ENCODE results near the gene PDIA4.
A peak's percentile ranks its signal among the peaks of the same experiment; 100 is the strongest.
"Not testable (repeated sequence)": the region's sequence is repeated elsewhere in the genome, so short reads cannot be mapped to it uniquely, and the experiment has no call there.

The PDIA4 gene

DNA sequence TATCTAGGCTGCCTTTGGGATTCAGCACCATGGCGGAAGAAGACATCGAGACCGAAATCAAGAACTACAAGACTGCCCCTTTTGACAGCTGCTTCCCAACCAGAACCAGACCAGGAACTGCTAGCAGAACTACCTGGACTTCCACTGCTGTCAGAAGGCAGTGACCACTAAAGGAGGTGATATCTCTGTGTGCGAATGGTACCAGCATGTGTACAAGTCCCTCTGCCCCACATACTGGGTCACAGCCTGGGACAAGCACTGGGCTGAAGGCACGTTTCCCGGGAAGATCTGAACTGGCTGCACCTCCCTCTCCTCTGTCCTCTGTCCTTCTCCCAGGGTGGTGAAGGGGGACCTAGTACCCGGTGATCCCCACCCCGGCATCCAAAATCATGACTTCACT lies 25.6 kb upstream of the PDIA4 start:
- DNase-seq, result no peak
- TF ChIP-seq GATA1 (IDR thresholded peaks at IDR 0.05; ENCODE audit: low read depth, low read length) (no peak), POLR2A (IDR thresholded peaks at IDR 0.05; ENCODE audit: low read length) (no peak)

- DNase-seq, result no peak
Observed at GRCh38 chr7:149053384-149053783, 25.1 kb upstream of the PDIA4 start.

DNA sequence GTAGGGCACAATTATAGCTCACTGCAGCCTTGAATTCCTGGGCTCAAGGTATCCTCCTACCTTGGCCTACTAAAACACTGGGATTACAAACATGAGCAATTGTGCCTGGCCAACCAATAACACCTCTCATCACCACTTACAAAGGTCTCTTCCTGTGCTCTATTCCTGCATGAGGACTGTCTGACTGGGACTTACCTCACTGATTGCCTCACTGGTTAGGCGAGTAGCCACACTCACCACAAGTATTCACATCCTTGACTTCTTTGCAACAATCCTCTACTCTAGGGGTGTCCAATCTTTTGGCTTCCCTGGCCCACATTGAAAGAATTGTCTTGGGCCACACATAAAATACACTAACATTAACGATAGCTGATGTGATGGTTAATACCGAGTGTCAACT lies 22.6 kb upstream of the PDIA4 start:
- DNase-seq, result no peak
- TF ChIP-seq POLR2A (IDR thresholded peaks at IDR 0.05; ENCODE audit: low read length), result no peak
- no peak for TF ChIP-seq GATA1 (IDR thresholded peaks at IDR 0.05; ENCODE audit: low read depth, low read length)

More at GRCh38 chr7:149053384-149053783, 25.1 kb upstream of the PDIA4 start:
- TF ChIP-seq GATA1 (IDR thresholded peaks at IDR 0.05; ENCODE audit: low read depth, low read length) (no peak), POLR2A (IDR thresholded peaks at IDR 0.05; ENCODE audit: low read length) (no peak)

GRCh38 chr7:149048805-149049204 lies 20.5 kb upstream of the PDIA4 start:
- no peak for TF ChIP-seq POLR2A (IDR thresholded peaks at IDR 0.05; ENCODE audit: low read length)
- TF ChIP-seq GATA1 (IDR thresholded peaks at IDR 0.05; ENCODE audit: low read depth, low read length), result no peak
- no peak for DNase-seq

- no peak for DNase-seq
- no peak for TF ChIP-seq GATA1 (IDR thresholded peaks at IDR 0.05; ENCODE audit: low read depth, low read length)
- no peak for TF ChIP-seq POLR2A (IDR thresholded peaks at IDR 0.05; ENCODE audit: low read length)
Observed at GRCh38 chr7:149046416-149046815, 18.1 kb upstream of the PDIA4 start.

GRCh38 chr7:149043936-149044335 lies 15.6 kb upstream of the PDIA4 start:
- TF ChIP-seq POLR2A (IDR thresholded peaks at IDR 0.05; ENCODE audit: low read length) (no peak), GATA1 (IDR thresholded peaks at IDR 0.05; ENCODE audit: low read depth, low read length) (no peak)
- DNase-seq, result no peak

GRCh38 chr7:149041350-149041749 lies 13.0 kb upstream of the PDIA4 start:
- no peak for DNase-seq
- TF ChIP-seq GATA1 (IDR thresholded peaks at IDR 0.05; ENCODE audit: low read depth, low read length), result no peak

DNA sequence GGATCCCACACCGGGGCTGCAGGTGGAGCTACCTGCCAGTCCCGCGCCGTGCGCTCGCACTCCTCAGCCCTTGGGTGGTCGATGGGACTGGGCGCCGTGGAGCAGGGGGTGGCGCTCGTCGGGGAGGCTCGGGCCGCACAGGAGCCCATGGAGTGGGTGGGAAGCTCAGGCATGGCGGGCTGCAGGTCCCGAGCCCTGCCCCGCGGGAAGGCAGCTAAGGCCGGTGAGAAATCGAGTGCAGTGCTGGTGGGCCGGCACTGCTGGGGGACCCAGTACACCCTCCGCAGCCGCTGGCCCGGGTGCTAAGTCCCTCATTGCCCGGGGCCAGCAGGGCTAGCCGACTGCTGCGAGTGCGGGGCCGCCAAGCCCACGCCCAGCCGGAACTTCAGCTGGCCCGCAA lies 10.3 kb upstream of the PDIA4 start:
- not testable (repeated sequence) for DNase-seq

DNA sequence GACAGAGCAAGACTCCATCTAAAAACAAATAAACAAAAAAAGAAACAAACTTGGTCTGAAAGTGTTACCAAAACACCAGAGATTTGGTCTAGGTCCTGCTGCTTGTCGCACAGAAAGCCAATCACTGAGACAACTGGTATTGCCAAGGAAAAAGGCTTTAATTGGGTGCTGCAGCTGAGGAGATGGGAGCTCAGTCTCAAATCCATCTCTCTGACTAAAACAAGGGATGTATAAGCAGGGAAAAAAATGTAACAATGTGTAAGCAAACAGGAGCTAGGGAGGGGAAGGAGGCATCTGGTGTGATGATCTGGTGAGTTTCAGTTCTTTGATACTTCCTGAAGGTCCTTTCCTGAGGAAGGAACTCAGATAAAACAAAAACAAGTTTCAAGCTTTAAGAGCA lies 8.4 kb upstream of the PDIA4 start:
- no peak for TF ChIP-seq POLR2A (IDR thresholded peaks at IDR 0.05; ENCODE audit: low read length)
- TF ChIP-seq GATA1 (IDR thresholded peaks at IDR 0.05; ENCODE audit: low read depth, low read length), result no peak
- no peak for DNase-seq

DNA sequence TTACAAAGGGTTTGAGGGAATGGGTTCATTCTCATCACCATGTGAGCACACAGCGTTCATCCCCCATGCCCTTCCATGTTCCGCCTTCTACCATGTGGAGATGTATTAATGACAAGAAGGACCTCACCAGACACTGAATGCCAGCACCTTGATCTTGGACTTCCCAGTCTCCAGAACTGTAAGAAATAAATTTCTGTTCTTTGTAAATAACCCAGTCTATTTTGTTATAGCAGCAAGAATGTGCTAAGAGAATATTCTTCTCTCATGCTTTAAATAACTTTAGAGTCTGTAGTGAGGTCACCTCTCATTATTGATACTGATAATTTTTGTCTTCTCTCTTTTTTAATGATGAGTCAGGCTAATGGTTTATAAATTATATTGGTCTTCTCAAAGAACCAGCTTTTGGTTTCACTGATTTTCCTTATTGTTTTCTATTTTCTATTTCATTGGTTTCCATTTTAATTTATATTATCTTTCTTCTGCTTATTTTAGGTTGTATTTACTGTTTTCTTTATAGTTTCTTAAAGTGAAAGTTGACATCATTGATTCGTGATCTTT lies 3.1 kb upstream of the PDIA4 start:
- DNase-seq, result no peak
- TF ChIP-seq POLR2A (IDR thresholded peaks at IDR 0.05; ENCODE audit: low read length) (no peak), GATA1 (IDR thresholded peaks at IDR 0.05; ENCODE audit: low read depth, low read length) (no peak)

DNA sequence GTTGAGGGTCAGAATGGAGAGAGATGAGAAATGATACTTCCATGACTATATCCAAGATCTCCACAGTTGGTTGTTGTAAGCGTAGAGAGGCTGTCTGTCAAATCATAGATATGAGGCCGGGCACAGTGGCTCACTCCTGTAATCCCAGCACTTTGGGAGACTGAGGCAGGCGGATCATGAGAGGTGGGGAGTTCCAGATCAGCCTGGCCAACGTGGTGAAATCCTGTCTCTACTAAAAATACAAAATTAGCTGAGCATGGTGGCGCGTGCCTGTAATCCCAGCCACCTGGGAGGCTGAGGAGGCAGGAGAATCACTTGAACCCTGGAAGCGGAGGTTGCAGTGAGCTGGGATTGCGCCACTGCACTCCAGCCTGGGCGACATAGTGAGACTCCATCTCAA lies 2.1 kb upstream of the PDIA4 start:
- DNase-seq, result not testable (repeated sequence)

GRCh38 chr7:149027611-149028345 lies 527 bp downstream of the PDIA4 start:
- DNase-seq, result peak in 1 of 2 experiments; percentile 41
- no peak for TF ChIP-seq POLR2A (IDR thresholded peaks at IDR 0.05; ENCODE audit: low read length)
- no peak for TF ChIP-seq GATA1 (IDR thresholded peaks at IDR 0.05; ENCODE audit: low read depth, low read length)

GRCh38 chr7:149027055-149027454 lies 1.2 kb downstream of the PDIA4 start:
- TF ChIP-seq GATA1 (IDR thresholded peaks at IDR 0.05; ENCODE audit: low read depth, low read length) (no peak), POLR2A (IDR thresholded peaks at IDR 0.05; ENCODE audit: low read length) (no peak)
- no peak for DNase-seq

GRCh38 chr7:149023662-149024061 lies 4.6 kb downstream of the PDIA4 start:
- TF ChIP-seq POLR2A (IDR thresholded peaks at IDR 0.05; ENCODE audit: low read length), result no peak
- TF ChIP-seq GATA1 (IDR thresholded peaks at IDR 0.05; ENCODE audit: low read depth, low read length), result no peak
- no peak for DNase-seq

GRCh38 chr7:149022756-149023360 lies 5.4 kb downstream of the PDIA4 start:
- TF ChIP-seq GATA1 (IDR thresholded peaks at IDR 0.05; ENCODE audit: low read depth, low read length), result no peak
- no peak for TF ChIP-seq POLR2A (IDR thresholded peaks at IDR 0.05; ENCODE audit: low read length)
- DNase-seq, result no peak

Data from erythroblast (primary cell).